BLaER1 treated with 17β-estradiol and CSF1 and Interleukin-3, amounts not matched to agents 10 nM and 100 nM (cell line): Measurements from ENCODE around the gene BEND3.
"Not testable (repeated sequence)": the region's sequence is repeated elsewhere in the genome, so short reads cannot be mapped to it uniquely, and the experiment has no call there.

Experiments
- H3K27ac ChIP-seq, 11 experiments: shearing (Covaris generic); formaldehyde crosslinking; 2 replicates each; pipeline ENCODE4 v1.8.1; 2022
- H3K27me3 ChIP-seq, 11 experiments: shearing (Covaris generic); formaldehyde crosslinking; 2 replicates each; pipeline ENCODE4 v1.8.1; 2022
- H3K36me3 ChIP-seq, 11 experiments: shearing (Covaris generic); formaldehyde crosslinking; 2 replicates each; pipeline ENCODE4 v1.8.1; 2022
- H3K4me1 ChIP-seq, 10 experiments: shearing (Covaris generic); formaldehyde crosslinking; 2 replicates each; pipeline ENCODE4 v1.8.1; 2022
- H3K4me2 ChIP-seq, 11 experiments: shearing (Covaris generic); formaldehyde crosslinking; 2 replicates each; pipeline ENCODE4 v1.8.1; 2022
- H3K4me3 ChIP-seq, 10 experiments: shearing (Covaris generic); formaldehyde crosslinking; 2 replicates each; pipeline ENCODE4 v1.8.1; 2022
- H3K9ac ChIP-seq, 11 experiments: shearing (Covaris generic); formaldehyde crosslinking; 2 replicates each; pipeline ENCODE4 v1.8.1; 2022
- H3K9me3 ChIP-seq, 11 experiments: shearing (Covaris generic); formaldehyde crosslinking; replicated peaks in 1 of 11; 2 replicates each; pipeline ENCODE4 v1.8.1; 2022
- H4K20me1 ChIP-seq, 11 experiments: shearing (Covaris generic); formaldehyde crosslinking; 2 replicates each; pipeline ENCODE4 v1.8.1; 2022
- Cebpa-rat ChIP-seq, 11 experiments: shearing (Covaris generic); IDR thresholded peaks; 2 replicates each; pipeline ENCODE4 v1.8.1; 2022

BEND3 gene

DNA sequence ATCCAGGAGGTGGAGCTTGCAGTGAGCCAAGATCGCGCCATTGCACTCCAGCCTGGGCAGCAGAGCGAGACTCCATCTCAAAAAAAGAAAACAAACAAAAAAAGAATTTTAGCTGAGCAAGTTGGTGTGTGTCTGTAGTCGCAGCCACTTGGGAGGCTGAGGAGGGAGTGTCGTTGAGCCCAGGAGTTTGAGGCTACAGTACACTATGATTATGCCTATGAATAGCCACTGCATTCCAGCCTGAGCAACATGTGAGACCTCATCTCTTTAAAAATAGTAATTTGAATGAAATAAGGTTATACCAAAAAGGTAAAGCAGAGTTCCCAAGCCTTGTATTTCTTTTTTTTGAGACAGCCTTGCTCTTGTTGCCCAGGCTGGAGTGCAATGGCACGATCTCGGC lies 67.5 kb downstream of the BEND3 start:
- no peak overlapping the region for H3K27ac ChIP-seq
- no peak overlapping the region for H3K4me2 ChIP-seq
- no peak for TF ChIP-seq Cebpa-rat (IDR thresholded peaks at IDR 0.05)

DNA sequence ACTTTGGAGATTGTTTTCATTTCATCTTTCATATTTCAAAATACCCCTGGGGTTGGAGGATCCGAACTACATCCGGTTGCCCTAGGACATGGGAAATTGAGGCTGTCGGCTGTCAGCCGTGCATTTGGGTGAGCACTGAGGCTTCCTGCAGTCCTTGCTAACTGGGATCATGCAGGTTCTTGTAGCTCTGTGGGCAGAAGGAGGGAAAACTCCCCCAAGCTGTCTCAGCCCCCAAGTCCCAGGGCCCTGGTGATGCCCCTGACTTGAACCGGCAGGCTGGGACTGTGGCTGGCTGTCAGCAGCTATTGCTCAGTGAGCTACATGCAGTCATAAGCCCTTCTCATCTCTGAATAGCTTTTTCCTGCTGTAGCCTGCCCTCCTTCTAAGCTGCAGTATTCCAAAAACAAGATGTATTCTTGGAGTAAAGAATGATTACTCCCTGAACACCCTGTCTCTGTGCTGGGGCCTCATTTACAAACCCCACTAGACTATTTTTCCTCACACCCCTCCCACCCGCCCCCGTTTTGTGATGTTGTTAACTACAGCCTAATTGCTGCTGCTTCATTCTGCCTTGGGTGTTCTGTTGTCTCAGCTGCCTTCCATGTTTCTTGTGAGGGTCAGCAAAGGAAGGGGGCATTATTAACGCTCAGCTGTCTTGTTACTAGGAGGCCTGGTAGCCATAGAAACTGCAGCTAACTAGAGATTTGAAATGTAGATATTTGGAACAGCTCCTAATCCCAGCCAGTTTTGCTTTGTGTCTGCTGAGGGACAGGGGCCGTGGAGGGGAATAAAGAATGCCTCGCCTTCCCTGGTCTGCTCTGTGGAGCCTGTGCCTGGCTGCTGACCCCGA lies 69.3 kb downstream of the BEND3 start:
- H4K20me1 ChIP-seq = peaks cover 0 to 10% (median 0%) of the 10 kb centered on the region in 11 experiments; a peak in 4 of 22 replicates
- H3K4me2 ChIP-seq = no peak overlapping the region
- no peaks in the 10 kb centered on the region for H3K9me3 ChIP-seq
- H3K27ac ChIP-seq = no peak overlapping the region
- H3K36me3 ChIP-seq = peaks cover 36 to 86% (median 73%) of the 10 kb centered on the region in 11 experiments
- H3K27me3 ChIP-seq = no peaks in the 10 kb centered on the region
- H3K4me3 ChIP-seq = no peak overlapping the region
- no peak for TF ChIP-seq Cebpa-rat (IDR thresholded peaks at IDR 0.05)
- H3K4me1 ChIP-seq = peaks cover 0 to 9% (median 0%) of the 10 kb centered on the region in 10 experiments; a peak in 4 of 20 replicates
- no peak overlapping the region for H3K9ac ChIP-seq

More for the DNA sequence above, 67.5 kb downstream of the BEND3 start:
- Histone ChIP-seq H3K36me3 (peaks cover 39 to 82% (median 68%) of the 10 kb centered on the region in 11 experiments), H3K4me1 (no peaks in the 10 kb centered on the region; a peak in 2 of 20 replicates), H3K27me3 (no peaks in the 10 kb centered on the region), H4K20me1 (peaks cover 0 to 4% (median 0%) of the 10 kb centered on the region in 11 experiments; a peak in 2 of 22 replicates), H3K4me3 (no peak overlapping the region), H3K9ac (no peak overlapping the region), H3K9me3 (no peaks in the 10 kb centered on the region)

DNA sequence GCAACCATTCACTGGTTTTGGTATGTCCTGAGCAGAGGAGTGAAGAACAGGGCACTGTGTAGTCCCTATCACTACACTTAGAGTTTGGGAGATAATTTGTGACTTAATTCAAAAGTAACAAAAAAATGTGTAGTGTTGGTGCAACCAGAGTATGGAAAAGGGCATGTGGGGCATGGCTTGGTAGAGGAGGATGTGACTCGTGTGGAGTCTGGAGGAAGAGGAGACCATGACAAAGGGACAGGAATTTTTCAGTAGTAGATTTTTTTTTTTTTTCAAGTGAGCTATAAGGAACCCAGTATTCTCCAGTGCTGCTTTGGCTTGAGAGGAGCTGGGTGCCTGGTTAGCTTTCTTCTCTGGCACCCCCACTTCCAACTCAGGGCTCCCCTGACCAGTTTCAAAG lies 82.2 kb downstream of the BEND3 start:
- peaks cover 7 to 51% (median 24%) of the 10 kb centered on the region in 10 experiments; a peak in 18 of 20 replicates for H3K4me1 ChIP-seq
- peaks cover 4 to 61% (median 45%) of the 10 kb centered on the region in 11 experiments; a peak in 21 of 22 replicates for H3K36me3 ChIP-seq
- peak overlapping the region in 5 of 11 experiments; percentile 8 to 65 (median 42); a peak in 9 of 22 replicates for H3K4me2 ChIP-seq
- H3K9me3 ChIP-seq = no peaks in the 10 kb centered on the region
- peaks cover 0 to 48% (median 15%) of the 10 kb centered on the region in 11 experiments; a peak in 11 of 22 replicates for H4K20me1 ChIP-seq
- peak overlapping the region in 1 of 11 experiments; percentile 25; a peak in 1 of 22 replicates for H3K27ac ChIP-seq
- H3K9ac ChIP-seq = no peak overlapping the region; a peak in 1 of 22 replicates
- H3K4me3 ChIP-seq = no peak overlapping the region
- H3K27me3 ChIP-seq = no peaks in the 10 kb centered on the region
- no peak for TF ChIP-seq Cebpa-rat (IDR thresholded peaks at IDR 0.05)

DNA sequence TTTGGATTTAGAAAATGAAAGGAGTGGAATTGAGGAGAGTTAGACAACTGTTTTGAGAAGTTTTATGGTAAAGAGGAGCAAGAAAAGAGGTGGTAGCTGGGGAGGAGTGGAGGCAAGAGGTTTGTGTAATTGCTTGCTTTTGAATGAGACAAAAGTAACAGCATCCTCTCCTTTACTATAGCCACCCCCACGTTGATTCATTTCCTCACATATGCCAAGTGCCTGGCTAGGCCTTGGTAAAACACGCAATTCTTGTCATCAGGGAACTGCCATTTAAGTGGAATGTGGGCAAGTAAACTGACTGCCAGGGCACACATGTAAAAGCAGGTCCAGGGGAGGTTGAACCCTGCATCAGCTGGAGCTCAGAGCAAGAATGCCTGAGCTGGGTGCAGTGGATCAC lies 83.3 kb downstream of the BEND3 start:
- TF ChIP-seq Cebpa-rat (IDR thresholded peaks at IDR 0.05) = no peak
- H3K4me2 ChIP-seq = peak overlapping the region in 3 of 11 experiments; percentile 12 to 65 (median 42); a peak in 3 of 22 replicates
- no peak overlapping the region for H3K27ac ChIP-seq

GRCh38 chr6:107030151-107030550 lies 85.2 kb downstream of the BEND3 start:
- Histone ChIP-seq H3K4me2 (peak overlapping the region in 7 of 11 experiments; percentile 75 to 90 (median 83); a peak in 8 of 22 replicates), H3K9ac (peak overlapping the region in 1 of 11 experiments; percentile 22; a peak in 1 of 22 replicates), H3K4me1 (peaks cover 7 to 51% (median 24%) of the 10 kb centered on the region in 10 experiments; a peak in 18 of 20 replicates), H3K4me3 (no peak overlapping the region), H4K20me1 (peaks cover 0 to 38% (median 12%) of the 10 kb centered on the region in 11 experiments; a peak in 10 of 22 replicates), H3K27me3 (no peaks in the 10 kb centered on the region), H3K27ac (no peak overlapping the region), H3K9me3 (peaks cover 0 to 7% (median 0%) of the 10 kb centered on the region in 11 experiments; a peak in 4 of 22 replicates), H3K36me3 (peaks cover 4 to 45% (median 29%) of the 10 kb centered on the region in 11 experiments; a peak in 18 of 22 replicates)
- no peak for TF ChIP-seq Cebpa-rat (IDR thresholded peaks at IDR 0.05)

More for the DNA sequence above, 83.3 kb downstream of the BEND3 start:
- Histone ChIP-seq H3K27me3 (no peaks in the 10 kb centered on the region), H3K36me3 (peaks cover 4 to 59% (median 42%) of the 10 kb centered on the region in 11 experiments; a peak in 21 of 22 replicates), H3K4me3 (no peak overlapping the region), H3K9ac (0 out of 22 replicates have a peak overlapping the region, but pooled peaks of 1 of the 11 experiments have one; percentile 15), H4K20me1 (peaks cover 0 to 44% (median 12%) of the 10 kb centered on the region in 11 experiments; a peak in 10 of 22 replicates), H3K4me1 (peaks cover 7 to 51% (median 24%) of the 10 kb centered on the region in 10 experiments; a peak in 18 of 20 replicates), H3K9me3 (peaks cover 0 to 7% (median 0%) of the 10 kb centered on the region in 11 experiments; a peak in 4 of 22 replicates)

GRCh38 chr6:107026965-107027364 lies 88.3 kb downstream of the BEND3 start:
- H3K9me3 ChIP-seq = peaks cover 0 to 7% (median 0%) of the 10 kb centered on the region in 11 experiments; a peak in 4 of 22 replicates
- peaks cover under 1 to 17% (median 10%) of the 10 kb centered on the region in 11 experiments; a peak in 17 of 22 replicates for H3K36me3 ChIP-seq
- H3K27me3 ChIP-seq = no peaks in the 10 kb centered on the region
- no peak overlapping the region for H3K4me3 ChIP-seq
- H3K9ac ChIP-seq = no peak overlapping the region
- H3K4me2 ChIP-seq = no peak overlapping the region
- TF ChIP-seq Cebpa-rat (IDR thresholded peaks at IDR 0.05) = no peak
- no peak overlapping the region for H3K27ac ChIP-seq
- H4K20me1 ChIP-seq = peaks cover 0 to 20% (median 1%) of the 10 kb centered on the region in 11 experiments; a peak in 9 of 22 replicates
- peaks cover 7 to 34% (median 18%) of the 10 kb centered on the region in 10 experiments; a peak in 18 of 20 replicates for H3K4me1 ChIP-seq

DNA sequence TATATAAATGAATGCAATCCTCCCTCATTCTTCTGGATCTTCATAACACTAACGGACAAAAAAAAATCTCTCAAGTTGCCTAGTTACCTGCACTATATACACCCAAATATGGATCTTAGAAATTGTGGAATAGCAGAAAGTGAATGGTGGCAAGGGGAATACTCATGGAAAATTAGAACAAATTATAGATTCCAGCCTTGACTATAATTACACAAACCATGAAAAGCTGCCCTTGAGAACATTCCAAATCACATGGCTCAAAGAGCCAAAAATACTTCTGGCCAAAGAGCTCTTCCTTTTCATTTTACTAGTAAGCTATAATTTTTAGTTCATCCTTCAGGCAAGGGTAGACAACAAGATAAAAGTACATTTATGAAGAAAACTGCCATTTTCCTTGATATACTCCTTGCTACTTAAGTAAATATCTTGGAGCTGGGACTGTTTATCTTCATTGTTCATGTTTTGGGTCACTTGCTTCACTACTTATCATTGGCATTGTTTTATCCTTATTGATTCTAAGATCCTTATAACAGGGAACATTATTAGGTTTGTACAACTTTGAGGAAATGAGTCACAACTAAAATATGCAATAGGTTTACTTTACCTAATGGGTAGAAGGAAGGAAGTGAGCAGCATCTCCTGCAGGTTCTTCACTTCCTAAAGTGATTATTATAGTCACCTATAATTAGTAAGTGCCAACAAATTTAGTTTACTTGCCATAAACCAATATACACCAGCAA lies 93.7 kb downstream of the BEND3 start:
- H4K20me1 ChIP-seq = no peaks in the 10 kb centered on the region
- no peak for TF ChIP-seq Cebpa-rat (IDR thresholded peaks at IDR 0.05)
- H3K36me3 ChIP-seq = no peaks in the 10 kb centered on the region
- no peaks in the 10 kb centered on the region for H3K27me3 ChIP-seq
- H3K27ac ChIP-seq = no peak overlapping the region
- H3K4me3 ChIP-seq = no peak overlapping the region
- H3K9me3 ChIP-seq = no peaks in the 10 kb centered on the region
- peak overlapping the region in 6 of 11 experiments; percentile 0 to 36 (median 18); a peak in 4 of 22 replicates for H3K4me2 ChIP-seq
- no peak overlapping the region for H3K9ac ChIP-seq
- peaks cover 0 to 10% (median 7%) of the 10 kb centered on the region in 10 experiments; a peak in 11 of 20 replicates for H3K4me1 ChIP-seq

- H3K27me3 ChIP-seq = no peaks in the 10 kb centered on the region
- no peaks in the 10 kb centered on the region for H3K9me3 ChIP-seq
- no peak overlapping the region for H3K4me3 ChIP-seq
- H3K4me2 ChIP-seq = no peak overlapping the region
- no peaks in the 10 kb centered on the region for H3K36me3 ChIP-seq
- no peak overlapping the region for H3K27ac ChIP-seq
- TF ChIP-seq Cebpa-rat (IDR thresholded peaks at IDR 0.05) = no peak
- peaks cover 0 to 10% (median 7%) of the 10 kb centered on the region in 10 experiments; a peak in 11 of 20 replicates for H3K4me1 ChIP-seq
- no peaks in the 10 kb centered on the region for H4K20me1 ChIP-seq
- H3K9ac ChIP-seq = no peak overlapping the region
These were observed 95.1 kb downstream of the BEND3 start for GRCh38 chr6:107020239-107020638.

DNA sequence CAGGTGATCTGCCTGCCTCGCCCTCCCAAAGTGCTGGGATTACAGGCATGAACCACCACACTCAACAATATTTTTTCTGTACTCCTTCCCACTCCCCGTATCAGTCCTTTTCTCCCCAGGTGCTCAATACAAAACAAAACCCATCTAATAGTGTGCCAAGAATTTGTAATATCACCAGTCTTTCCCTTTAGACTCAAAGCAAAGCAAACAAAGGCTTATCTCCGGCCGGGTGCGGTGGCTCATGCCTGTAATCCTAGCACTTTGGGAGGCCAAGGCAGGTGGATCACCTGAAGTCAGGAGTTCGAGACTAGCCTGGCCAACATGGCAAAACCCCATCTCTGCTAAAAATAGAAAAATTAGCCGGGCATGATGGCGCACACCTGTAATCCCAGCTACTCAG lies 95.7 kb downstream of the BEND3 start:
- not testable (repeated sequence) for H3K27ac ChIP-seq, H4K20me1 ChIP-seq, H3K36me3 ChIP-seq, H3K4me1 ChIP-seq, H3K9me3 ChIP-seq, H3K27me3 ChIP-seq, H3K4me2 ChIP-seq, H3K9ac ChIP-seq, H3K4me3 ChIP-seq
